ENCODE measurements around the gene MICA.
"Not testable (repeated sequence)": the region's sequence is repeated elsewhere in the genome, so short reads cannot be mapped to it uniquely, and the experiment has no call there.

Gene MICA

GRCh38 chr6:31383149-31383548 is 20.2 kb upstream of the MICA start:
- DNase-seq (ENCODE audit: low read depth) = no peak

GRCh38 chr6:31385041-31385440 is 18.4 kb upstream of the MICA start:
- no peak for DNase-seq (ENCODE audit: low read depth)

- DNase-seq (ENCODE audit: low read depth) = no peak
Measured at GRCh38 chr6:31386099-31386498, 17.3 kb upstream of the MICA start.

- no peak for DNase-seq (ENCODE audit: low read depth)
Measured at GRCh38 chr6:31386977-31387376, 16.4 kb upstream of the MICA start.

GRCh38 chr6:31388916-31389801 is 14.2 kb upstream of the MICA start:
- not testable (repeated sequence) for DNase-seq (ENCODE audit: low read depth)

GRCh38 chr6:31389802-31390132 is 13.6 kb upstream of the MICA start:
- not testable (repeated sequence) for DNase-seq (ENCODE audit: low read depth)

GRCh38 chr6:31393932-31394331 is 9.5 kb upstream of the MICA start:
- DNase-seq (ENCODE audit: low read depth) = no peak

- no peak for DNase-seq (ENCODE audit: low read depth)
Measured at GRCh38 chr6:31394381-31394780, 9.0 kb upstream of the MICA start.

- no peak for DNase-seq (ENCODE audit: low read depth)
Measured at GRCh38 chr6:31395832-31396231, 7.6 kb upstream of the MICA start.

- DNase-seq (ENCODE audit: low read depth) = peak; percentile 73
Measured at GRCh38 chr6:31396422-31397152, 6.8 kb upstream of the MICA start.

GRCh38 chr6:31397153-31397499 is 6.3 kb upstream of the MICA start:
- not testable (repeated sequence) for DNase-seq (ENCODE audit: low read depth)

GRCh38 chr6:31397901-31398525 is 5.4 kb upstream of the MICA start:
- no peak for DNase-seq (ENCODE audit: low read depth)

- peak; percentile 25 for DNase-seq (ENCODE audit: low read depth)
Measured at GRCh38 chr6:31399589-31400466, 3.6 kb upstream of the MICA start.

GRCh38 chr6:31400467-31401289 is 2.7 kb upstream of the MICA start:
- DNase-seq (ENCODE audit: low read depth) = peak; percentile 30

- no peak for DNase-seq (ENCODE audit: low read depth)
Measured at GRCh38 chr6:31401403-31401802, 2.0 kb upstream of the MICA start.

GRCh38 chr6:31402324-31403282 is 792 bp upstream of the MICA start:
- no peak for DNase-seq (ENCODE audit: low read depth)

- not testable (repeated sequence) for DNase-seq (ENCODE audit: low read depth)
Measured at GRCh38 chr6:31404061-31404364, 618 bp downstream of the MICA start.

- no peak for DNase-seq (ENCODE audit: low read depth)
Measured at GRCh38 chr6:31405996-31406395, 2.6 kb downstream of the MICA start.

GRCh38 chr6:31407699-31408098 is 4.3 kb downstream of the MICA start:
- DNase-seq (ENCODE audit: low read depth) = no peak

GRCh38 chr6:31412506-31412905 is 9.1 kb downstream of the MICA start:
- DNase-seq (ENCODE audit: low read depth) = no peak

All from stimulated activated CD8-positive, alpha-beta memory T cell treated with anti-CD3 and anti-CD28 coated beads, Interleukin-15, amount 100 ng/mL, for 24 hours (primary cell).